Mucosa of rectum (tissue), 2 donors: ENCODE measurements around the gene RGS3.
A peak's percentile ranks its signal among the peaks of the same experiment; 100 is the strongest.

ENCODE experiments used
- H3K27ac ChIP-seq, 2 donors: one replicate each; pipeline ENCODE4 v1.7.0; 2013; ENCODE audit warnings: inconsistent platforms in 2 of 2, low read depth in 2 of 2, low read length in 2 of 2
- H3K27me3 ChIP-seq, 2 donors: one replicate each; pipeline ENCODE4 v1.7.0; 2013; ENCODE audit warnings: low read length in 2 of 2; ENCODE audit not compliant: control insufficient read depth in 2 of 2, insufficient read depth in 2 of 2
- H3K36me3 ChIP-seq, 2 donors: one replicate each; pipeline ENCODE4 v1.7.0; 2013; ENCODE audit warnings: low read length in 2 of 2; ENCODE audit not compliant: control insufficient read depth in 2 of 2, insufficient read depth in 2 of 2
- H3K4me1 ChIP-seq, 2 donors: one replicate each; pipeline ENCODE4 v1.7.0; 2013; ENCODE audit warnings: low read length in 2 of 2, mild to moderate bottlenecking in 1 of 2; ENCODE audit not compliant: control insufficient read depth in 2 of 2, insufficient read depth in 2 of 2
- H3K4me3 ChIP-seq, 2 donors: one replicate each; pipeline ENCODE4 v1.7.0; 2013; ENCODE audit warnings: low read length in 2 of 2
- H3K9ac ChIP-seq, 2 donors: one replicate each; pipeline ENCODE4 v1.7.0; 2013; ENCODE audit warnings: low read length in 2 of 2, low read depth in 1 of 2, mild to moderate bottlenecking in 1 of 2
- H3K9me3 ChIP-seq, 2 donors: one replicate each; pipeline ENCODE4 v1.7.0; 2013; ENCODE audit warnings: low read length in 2 of 2; ENCODE audit not compliant: control insufficient read depth in 2 of 2
- donor health status: healthy.
- donor health status: Normal muscosa, but diverticular disease.

RGS3 gene

GRCh38 chr9:113476511-113476916, 13.0 kb downstream of the RGS3 start:
- no peak overlapping the region for H3K27ac ChIP-seq
- no peak overlapping the region for H3K4me3 ChIP-seq
- no peaks in the 10 kb centered on the region for H3K27me3 ChIP-seq
- no peak overlapping the region for H3K9ac ChIP-seq
- H3K36me3 ChIP-seq, result no peaks in the 10 kb centered on the region
- H3K4me1 ChIP-seq, result peaks cover 0 to 8% of the 10 kb centered on the region in 2 donors
- H3K9me3 ChIP-seq, result no peaks in the 10 kb centered on the region

GRCh38 chr9:113477058-113477457, 13.5 kb downstream of the RGS3 start:
- no peaks in the 10 kb centered on the region for H3K9me3 ChIP-seq
- H3K4me1 ChIP-seq, result peaks cover 0 to 8% of the 10 kb centered on the region in 2 donors

GRCh38 chr9:113477661-113478060, 14.1 kb downstream of the RGS3 start:
- peaks cover 0 to 8% of the 10 kb centered on the region in 2 donors for H3K4me1 ChIP-seq
- no peaks in the 10 kb centered on the region for H3K9me3 ChIP-seq
- no peaks in the 10 kb centered on the region for H3K27me3 ChIP-seq
- H3K36me3 ChIP-seq, result no peaks in the 10 kb centered on the region
- H3K4me3 ChIP-seq, result no peak overlapping the region
- no peak overlapping the region for H3K27ac ChIP-seq
- no peak overlapping the region for H3K9ac ChIP-seq

More at GRCh38 chr9:113477058-113477457, 13.5 kb downstream of the RGS3 start:
- Histone ChIP-seq H3K36me3 (no peaks in the 10 kb centered on the region), H3K9ac (no peak overlapping the region), H3K27me3 (no peaks in the 10 kb centered on the region), H3K4me3 (no peak overlapping the region), H3K27ac (no peak overlapping the region)

GRCh38 chr9:113479174-113479621, 15.7 kb downstream of the RGS3 start:
- H3K9ac ChIP-seq, result no peak overlapping the region
- no peaks in the 10 kb centered on the region for H3K9me3 ChIP-seq
- no peak overlapping the region for H3K4me3 ChIP-seq
- no peaks in the 10 kb centered on the region for H3K36me3 ChIP-seq
- no peaks in the 10 kb centered on the region for H3K27me3 ChIP-seq
- H3K27ac ChIP-seq, result no peak overlapping the region
- peaks cover 0 to 8% of the 10 kb centered on the region in 2 donors for H3K4me1 ChIP-seq

- Histone ChIP-seq H3K4me3 (no peak overlapping the region), H3K27me3 (no peaks in the 10 kb centered on the region), H3K9me3 (no peaks in the 10 kb centered on the region), H3K9ac (no peak overlapping the region), H3K27ac (peak overlapping the region in 1 of 2 donors; percentile 15), H3K36me3 (no peaks in the 10 kb centered on the region), H3K4me1 (peaks cover 0 to 8% of the 10 kb centered on the region in 2 donors)
Measured at GRCh38 chr9:113480612-113481011, 17.1 kb downstream of the RGS3 start.

GRCh38 chr9:113481176-113481787, 17.8 kb downstream of the RGS3 start:
- H3K27me3 ChIP-seq, result no peaks in the 10 kb centered on the region
- H3K36me3 ChIP-seq, result peaks cover 1 to 2% of the 10 kb centered on the region in 2 donors
- H3K4me3 ChIP-seq, result no peak overlapping the region
- H3K4me1 ChIP-seq, result peaks cover 0 to 8% of the 10 kb centered on the region in 2 donors
- H3K9me3 ChIP-seq, result no peaks in the 10 kb centered on the region
- H3K9ac ChIP-seq, result no peak overlapping the region
- peak overlapping the region in 1 of 2 donors; percentile 15 for H3K27ac ChIP-seq

- H3K4me3 ChIP-seq, result no peak overlapping the region
- H3K9me3 ChIP-seq, result no peaks in the 10 kb centered on the region
- no peaks in the 10 kb centered on the region for H3K27me3 ChIP-seq
- H3K36me3 ChIP-seq, result peaks cover 2 to 3% of the 10 kb centered on the region in 2 donors
- H3K9ac ChIP-seq, result no peak overlapping the region
- no peak overlapping the region for H3K27ac ChIP-seq
- peaks cover 0 to 8% of the 10 kb centered on the region in 2 donors for H3K4me1 ChIP-seq
Measured at GRCh38 chr9:113482341-113482740, 18.8 kb downstream of the RGS3 start.

GRCh38 chr9:113482991-113483675, 19.6 kb downstream of the RGS3 start:
- H3K36me3 ChIP-seq, result peaks cover 2 to 3% of the 10 kb centered on the region in 2 donors
- H3K27me3 ChIP-seq, result no peaks in the 10 kb centered on the region
- no peak overlapping the region for H3K4me3 ChIP-seq
- no peak overlapping the region for H3K9ac ChIP-seq
- peaks cover 0 to 8% of the 10 kb centered on the region in 2 donors for H3K4me1 ChIP-seq
- H3K9me3 ChIP-seq, result no peaks in the 10 kb centered on the region
- H3K27ac ChIP-seq, result peak overlapping the region in 1 of 2 donors; percentile 26

GRCh38 chr9:113483676-113484257, 20.2 kb downstream of the RGS3 start:
- H3K27ac ChIP-seq, result peak overlapping the region in 1 of 2 donors; percentile 26
- peaks cover 3 to 5% of the 10 kb centered on the region in 2 donors for H3K36me3 ChIP-seq
- no peak overlapping the region for H3K4me3 ChIP-seq
- H3K4me1 ChIP-seq, result peaks cover 0 to 8% of the 10 kb centered on the region in 2 donors
- no peak overlapping the region for H3K9ac ChIP-seq
- H3K9me3 ChIP-seq, result no peaks in the 10 kb centered on the region
- H3K27me3 ChIP-seq, result no peaks in the 10 kb centered on the region

GRCh38 chr9:113484258-113484730, 20.8 kb downstream of the RGS3 start:
- Histone ChIP-seq H3K9ac (no peak overlapping the region), H3K27ac (no peak overlapping the region), H3K36me3 (peaks cover 3 to 5% of the 10 kb centered on the region in 2 donors), H3K27me3 (no peaks in the 10 kb centered on the region), H3K9me3 (no peaks in the 10 kb centered on the region), H3K4me3 (no peak overlapping the region), H3K4me1 (peaks cover 0 to 5% of the 10 kb centered on the region in 2 donors)
